Stomach smooth muscle (tissue), 2 donors: ENCODE results near the gene SFXN5.

ENCODE experiments used
- H3K27ac ChIP-seq: one replicate; pipeline ENCODE4 v1.7.0; 2013; ENCODE audit warnings: mild to moderate bottlenecking, low read length, inconsistent platforms
- H3K27me3 ChIP-seq, 2 donors: one replicate each; pipeline ENCODE4 v1.7.0; 2013; ENCODE audit warnings: low read length in 2 of 2; ENCODE audit not compliant: insufficient read depth in 2 of 2, control insufficient read depth in 1 of 2
- H3K36me3 ChIP-seq, 2 donors: one replicate each; pipeline ENCODE4 v1.7.0; 2013; ENCODE audit warnings: low read length in 2 of 2; ENCODE audit not compliant: control insufficient read depth in 2 of 2, insufficient read depth in 2 of 2
- H3K4me1 ChIP-seq: one replicate; pipeline ENCODE4 v1.7.0; 2013; ENCODE audit warnings: low read length; ENCODE audit not compliant: control insufficient read depth, insufficient read depth
- H3K4me3 ChIP-seq, 2 donors: one replicate each; pipeline ENCODE4 v1.7.0; 2013; ENCODE audit warnings: low read length in 2 of 2
- H3K9ac ChIP-seq, 2 donors: one replicate each; pipeline ENCODE4 v1.7.0; 2013; ENCODE audit warnings: low read length in 2 of 2, mild to moderate bottlenecking in 1 of 2
- H3K9me3 ChIP-seq, 2 donors: one replicate each; pipeline ENCODE4 v1.7.0; 2013; ENCODE audit warnings: low read length in 2 of 2; ENCODE audit not compliant: control insufficient read depth in 2 of 2
- donor health status: healthy.
- donor health status: Pancreatic carcinoma.

The SFXN5 gene

GRCh38 chr2:72933207-72933606, 138.3 kb downstream of the SFXN5 start:
- H3K4me1 ChIP-seq = peaks cover 14% of the 10 kb centered on the region
- H3K9ac ChIP-seq = no peak overlapping the region
- H3K27me3 ChIP-seq = peaks cover 13 to 19% of the 10 kb centered on the region in 2 donors
- H3K27ac ChIP-seq = no peak overlapping the region
- no peaks in the 10 kb centered on the region for H3K36me3 ChIP-seq
- H3K9me3 ChIP-seq = no peaks in the 10 kb centered on the region
- H3K4me3 ChIP-seq = no peak overlapping the region

GRCh38 chr2:72932805-72933204, 138.7 kb downstream of the SFXN5 start:
- Histone ChIP-seq H3K9me3 (no peaks in the 10 kb centered on the region), H3K9ac (no peak overlapping the region), H3K4me3 (no peak overlapping the region), H3K27ac (no peak overlapping the region), H3K27me3 (peaks cover 14 to 23% of the 10 kb centered on the region in 2 donors), H3K36me3 (no peaks in the 10 kb centered on the region), H3K4me1 (peaks cover 14% of the 10 kb centered on the region)

DNA sequence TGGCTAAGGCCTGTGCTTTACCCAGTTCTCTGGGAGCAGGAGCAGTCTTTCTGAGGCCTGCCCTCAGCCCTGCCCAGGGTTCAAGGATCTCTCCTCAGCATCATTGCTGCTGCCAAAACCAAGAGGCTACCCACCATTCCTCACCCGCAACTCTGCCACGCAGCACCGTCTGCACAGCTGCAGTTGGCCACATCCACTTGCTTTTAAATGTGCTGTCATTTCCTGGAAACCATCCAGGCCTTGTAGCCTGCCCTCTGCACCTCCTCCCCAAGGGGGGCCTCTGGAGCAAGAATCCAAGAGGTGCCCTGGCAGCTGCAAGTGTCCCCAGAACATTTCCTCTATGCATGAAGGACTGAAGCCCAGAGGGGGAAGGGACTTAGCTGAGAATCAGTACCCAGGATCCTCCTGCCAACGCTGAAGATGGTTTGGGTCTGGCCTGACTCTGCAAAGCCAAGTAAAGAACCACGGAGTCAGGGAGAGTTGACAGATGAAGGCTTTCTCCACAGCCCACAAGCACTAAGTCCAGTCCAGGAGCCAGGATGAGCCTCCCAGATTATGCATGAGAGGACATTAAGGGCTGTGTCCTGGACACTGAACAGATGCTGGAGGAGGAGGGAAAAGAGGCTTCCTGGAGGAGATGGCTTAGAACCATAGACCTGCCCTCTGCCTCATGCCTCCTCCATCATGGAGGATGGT, 139.3 kb downstream of the SFXN5 start:
- Histone ChIP-seq H3K9ac (no peak overlapping the region), H3K27me3 (peaks cover 20 to 30% of the 10 kb centered on the region in 2 donors), H3K4me3 (no peak overlapping the region), H3K36me3 (no peaks in the 10 kb centered on the region), H3K9me3 (no peaks in the 10 kb centered on the region), H3K27ac (no peak overlapping the region), H3K4me1 (peaks cover 14% of the 10 kb centered on the region)

GRCh38 chr2:72931280-72931910, 140.1 kb downstream of the SFXN5 start:
- Histone ChIP-seq H3K4me1 (peaks cover 7% of the 10 kb centered on the region), H3K27me3 (peaks cover 28 to 36% of the 10 kb centered on the region in 2 donors), H3K4me3 (no peak overlapping the region), H3K9ac (no peak overlapping the region), H3K9me3 (no peaks in the 10 kb centered on the region), H3K27ac (no peak overlapping the region), H3K36me3 (no peaks in the 10 kb centered on the region)

- Histone ChIP-seq H3K27me3 (peaks cover 49 to 56% of the 10 kb centered on the region in 2 donors), H3K4me1 (peaks cover 12% of the 10 kb centered on the region), H3K9ac (no peak overlapping the region), H3K9me3 (no peaks in the 10 kb centered on the region), H3K4me3 (no peak overlapping the region), H3K27ac (no peak overlapping the region), H3K36me3 (no peaks in the 10 kb centered on the region)
These were observed 142.5 kb downstream of the SFXN5 start for GRCh38 chr2:72929010-72929409.

GRCh38 chr2:72927619-72928550, 143.6 kb downstream of the SFXN5 start:
- peaks cover 17% of the 10 kb centered on the region for H3K4me1 ChIP-seq
- no peak overlapping the region for H3K4me3 ChIP-seq
- H3K27ac ChIP-seq = no peak overlapping the region
- H3K27me3 ChIP-seq = peaks cover 54 to 67% of the 10 kb centered on the region in 2 donors
- no peak overlapping the region for H3K9ac ChIP-seq
- H3K36me3 ChIP-seq = no peaks in the 10 kb centered on the region
- H3K9me3 ChIP-seq = no peaks in the 10 kb centered on the region

GRCh38 chr2:72926811-72927465, 144.6 kb downstream of the SFXN5 start:
- H3K27me3 ChIP-seq = peaks cover 62 to 74% of the 10 kb centered on the region in 2 donors
- H3K9ac ChIP-seq = no peak overlapping the region
- H3K4me3 ChIP-seq = no peak overlapping the region
- no peaks in the 10 kb centered on the region for H3K9me3 ChIP-seq
- H3K27ac ChIP-seq = no peak overlapping the region
- peaks cover 17% of the 10 kb centered on the region for H3K4me1 ChIP-seq
- H3K36me3 ChIP-seq = no peaks in the 10 kb centered on the region

DNA sequence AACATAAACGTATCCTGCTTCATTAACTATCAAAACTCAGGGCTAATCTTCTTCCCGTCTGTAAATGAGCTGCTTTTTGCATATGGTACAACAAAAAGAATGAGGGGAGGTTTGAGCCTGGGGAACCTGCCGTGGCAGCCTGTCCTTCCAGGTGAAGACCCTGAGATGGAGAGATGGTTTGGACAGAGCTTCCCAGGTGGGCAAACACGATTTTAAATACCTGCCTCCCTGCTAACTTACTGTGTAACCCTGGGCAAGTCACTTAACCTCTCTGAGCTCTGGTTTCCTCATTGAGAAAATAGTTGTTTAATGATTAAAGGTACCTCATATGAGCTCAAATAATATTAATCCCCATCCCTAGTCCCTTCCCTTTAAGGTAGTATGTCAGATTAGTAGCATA, 145.1 kb downstream of the SFXN5 start:
- Histone ChIP-seq H3K4me3 (no peak overlapping the region), H3K27ac (no peak overlapping the region), H3K9me3 (no peaks in the 10 kb centered on the region), H3K27me3 (peaks cover 68 to 77% of the 10 kb centered on the region in 2 donors), H3K4me1 (peaks cover 15% of the 10 kb centered on the region), H3K36me3 (no peaks in the 10 kb centered on the region), H3K9ac (no peak overlapping the region)

GRCh38 chr2:72925328-72925943, 146.1 kb downstream of the SFXN5 start:
- no peak overlapping the region for H3K27ac ChIP-seq
- no peaks in the 10 kb centered on the region for H3K36me3 ChIP-seq
- H3K4me1 ChIP-seq = peaks cover 19% of the 10 kb centered on the region
- H3K9me3 ChIP-seq = no peaks in the 10 kb centered on the region
- peaks cover 77 to 86% of the 10 kb centered on the region in 2 donors for H3K27me3 ChIP-seq
- no peak overlapping the region for H3K9ac ChIP-seq
- no peak overlapping the region for H3K4me3 ChIP-seq
